Measurements from ENCODE around the gene LRP1B. TPM values are rescaled to one million over a fixed set of nuclear protein-coding genes. Genes with fewer than 3 reads are reported as not detected.

LRP1B gene
- total RNA-seq, 1 donor from 2014 or later = 0.27 TPM

DNA sequence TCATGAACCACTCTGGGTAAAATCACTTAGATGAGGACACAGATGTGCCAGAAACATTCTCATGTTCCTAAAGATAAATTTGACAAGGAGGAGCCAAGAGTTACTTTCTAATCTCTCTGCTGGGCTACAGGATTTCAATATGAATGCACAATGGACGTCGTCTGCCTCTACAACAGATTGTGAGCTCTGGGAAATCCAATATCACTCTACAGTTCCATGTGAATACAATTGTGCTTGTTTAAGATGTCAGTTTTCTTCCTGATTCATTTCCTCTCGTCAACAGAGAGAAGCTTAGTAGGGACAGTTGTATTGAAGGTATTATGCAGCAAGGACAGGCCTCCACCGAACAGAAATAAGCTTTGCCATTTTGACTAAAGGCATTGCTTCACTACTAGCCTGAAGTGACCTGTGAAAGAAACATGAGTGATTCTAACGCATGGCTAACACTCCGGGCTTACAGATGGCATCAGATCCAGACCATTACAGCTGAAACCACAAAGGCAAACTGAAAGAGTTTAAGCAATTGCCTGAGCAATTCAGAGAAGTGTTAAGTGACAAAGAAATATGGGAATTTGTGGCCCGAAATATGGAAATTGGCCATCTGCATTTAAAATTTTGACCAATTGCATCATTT is 1591.5 kb downstream of the LRP1B start:
- intact Hi-C loops (cut with DNase I) = no loop called here

DNA sequence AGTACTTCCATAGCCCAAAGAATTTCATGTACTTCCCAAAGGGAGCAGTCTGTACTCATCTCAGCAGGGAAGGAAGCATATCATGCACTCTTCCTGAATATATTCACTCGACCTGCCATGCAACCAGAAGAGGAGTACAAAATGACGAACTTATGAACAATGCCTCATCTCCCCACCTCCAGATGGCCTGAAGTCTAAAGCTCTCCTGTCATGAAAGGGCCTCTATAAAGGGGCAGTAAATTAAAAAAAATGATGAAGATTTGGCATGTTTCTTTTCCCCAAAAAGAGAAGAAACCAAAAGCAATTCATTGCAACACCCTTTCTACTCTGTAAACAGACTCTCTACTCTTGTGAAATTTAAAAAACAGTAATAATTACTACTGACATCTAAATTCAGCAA is 1601.1 kb downstream of the LRP1B start:
- intact Hi-C loops (cut with DNase I) = no loop called here
- no peak for DNase-seq (ENCODE audit: low spot score)

More for the DNA sequence above, 1591.5 kb downstream of the LRP1B start:
- DNase-seq (ENCODE audit: low spot score) = no peak

DNA sequence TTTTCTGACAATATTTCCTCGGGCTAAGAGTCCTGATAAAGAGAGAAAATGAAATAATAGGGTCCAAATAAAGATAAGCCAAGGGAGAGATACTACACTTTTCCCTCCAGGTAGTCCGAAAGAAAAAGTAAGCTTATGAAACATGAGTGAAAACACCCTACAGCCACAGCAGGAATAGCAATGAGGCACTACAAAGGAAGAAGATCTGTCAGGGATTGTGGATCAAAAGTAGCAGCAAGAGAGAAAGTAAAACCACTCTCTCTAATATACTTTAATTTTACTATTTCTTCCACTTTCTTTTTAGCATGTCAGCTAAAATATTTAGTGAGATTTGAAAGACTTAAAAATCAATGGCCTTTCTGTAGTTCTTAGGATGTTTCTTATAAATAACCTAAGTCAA is 1601.8 kb downstream of the LRP1B start:
- DNase-seq (ENCODE audit: low spot score) = no peak
- intact Hi-C loops (cut with DNase I) = no loop called here

GRCh38 chr2:140526575-140526974 is 1604.2 kb downstream of the LRP1B start:
- intact Hi-C loops (cut with DNase I) = no loop called here

GRCh38 chr2:140512106-140512505 is 1618.7 kb downstream of the LRP1B start:
- DNase-seq (ENCODE audit: low spot score) = no peak
- intact Hi-C loops (cut with DNase I) = no loop called here

More at GRCh38 chr2:140526575-140526974, 1604.2 kb downstream of the LRP1B start:
- no peak for DNase-seq (ENCODE audit: low spot score)

GRCh38 chr2:140509765-140510164 is 1621.1 kb downstream of the LRP1B start:
- intact Hi-C loops (cut with DNase I) = no loop called here

GRCh38 chr2:140508756-140509155 is 1622.1 kb downstream of the LRP1B start:
- no peak for DNase-seq (ENCODE audit: low spot score)
- intact Hi-C loops (cut with DNase I) = no loop called here

More at GRCh38 chr2:140509765-140510164, 1621.1 kb downstream of the LRP1B start:
- no peak for DNase-seq (ENCODE audit: low spot score)

DNA sequence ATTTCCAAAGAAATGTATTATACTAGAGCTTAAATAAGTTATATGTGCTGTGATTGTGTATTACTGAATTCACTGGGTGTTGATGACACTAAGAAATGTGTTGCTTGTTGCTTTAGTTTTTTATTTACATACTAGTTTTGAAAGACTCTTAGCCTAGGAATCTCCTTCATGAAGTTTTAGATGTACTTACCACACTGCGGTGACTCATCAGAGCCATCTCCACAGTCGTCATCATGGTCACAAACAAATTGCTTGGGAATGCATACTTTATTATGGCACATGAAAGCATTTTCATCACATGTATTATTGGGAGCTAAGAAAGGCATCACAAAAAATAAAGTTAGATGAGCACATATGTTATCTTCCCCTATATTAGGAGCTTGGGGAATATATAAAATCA is 1624.2 kb downstream of the LRP1B start:
- no peak for DNase-seq (ENCODE audit: low spot score)
- intact Hi-C loops (cut with DNase I) = no loop called here

DNA sequence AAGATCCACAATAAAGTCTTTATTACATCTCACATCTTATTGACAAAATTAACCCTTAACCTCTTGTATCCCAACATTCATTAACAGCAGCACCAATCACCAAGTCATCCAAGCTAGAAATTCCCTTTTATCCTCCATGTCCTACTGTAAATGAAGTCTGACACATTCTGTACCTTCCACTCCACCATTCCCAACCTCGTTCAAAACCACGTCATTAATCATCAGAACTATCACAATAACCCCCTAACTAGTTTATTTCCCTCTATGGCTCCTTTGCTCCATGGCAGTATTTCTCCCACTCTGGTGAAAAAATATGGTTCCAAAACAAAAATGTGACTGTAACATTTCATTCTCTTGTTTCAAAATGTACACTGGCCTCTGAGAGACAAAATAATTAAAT is 1626.2 kb downstream of the LRP1B start:
- intact Hi-C loops (cut with DNase I) = no loop called here
- DNase-seq (ENCODE audit: low spot score) = no peak

- no peak for DNase-seq (ENCODE audit: low spot score)
- intact Hi-C loops (cut with DNase I) = no loop called here
Measured at GRCh38 chr2:140502951-140503630, 1627.7 kb downstream of the LRP1B start.

DNA sequence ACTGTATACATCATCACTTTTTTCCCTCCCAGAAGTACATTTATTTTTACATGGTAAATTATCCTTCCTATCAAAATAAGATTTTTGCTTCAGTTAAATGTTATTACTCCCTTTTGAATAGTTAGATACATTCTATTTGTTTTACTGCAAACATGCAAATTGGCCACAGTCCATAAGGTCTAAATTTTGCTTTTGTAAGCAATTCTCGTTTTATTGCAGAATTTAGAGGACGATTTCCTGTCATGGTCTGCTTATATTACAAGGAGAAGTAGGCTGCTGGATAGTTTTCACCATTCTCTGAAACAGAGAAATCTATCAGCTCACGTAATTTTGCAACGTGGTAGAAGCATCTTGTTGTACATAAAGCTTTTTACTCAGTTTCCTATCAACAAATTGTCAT is 1632.5 kb downstream of the LRP1B start:
- intact Hi-C loops (cut with DNase I) = no loop called here
- DNase-seq (ENCODE audit: low spot score) = no peak

DNA sequence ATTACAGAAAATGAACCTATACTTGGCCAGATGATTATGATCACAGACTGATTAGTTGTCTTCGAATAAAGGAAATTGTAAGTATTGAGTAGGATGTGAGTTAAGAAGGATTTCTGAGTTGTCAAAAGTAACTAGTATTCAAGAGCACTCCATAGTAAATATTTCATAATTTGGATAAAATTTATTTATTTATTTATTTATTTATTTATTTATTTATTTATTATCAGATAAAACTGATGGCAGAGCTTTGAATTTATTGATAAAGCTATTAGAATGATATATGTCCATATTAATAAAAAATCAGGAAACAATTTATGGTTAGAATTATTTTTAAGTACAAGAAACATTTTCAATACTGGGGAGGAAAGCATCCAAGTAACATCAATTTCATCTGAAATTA is 1634.1 kb downstream of the LRP1B start:
- intact Hi-C loops (cut with DNase I) = no loop called here
- no peak for DNase-seq (ENCODE audit: low spot score)

- intact Hi-C loops (cut with DNase I) = no loop called here
- DNase-seq (ENCODE audit: low spot score) = no peak
Measured at GRCh38 chr2:140491876-140492275, 1638.9 kb downstream of the LRP1B start.

DNA sequence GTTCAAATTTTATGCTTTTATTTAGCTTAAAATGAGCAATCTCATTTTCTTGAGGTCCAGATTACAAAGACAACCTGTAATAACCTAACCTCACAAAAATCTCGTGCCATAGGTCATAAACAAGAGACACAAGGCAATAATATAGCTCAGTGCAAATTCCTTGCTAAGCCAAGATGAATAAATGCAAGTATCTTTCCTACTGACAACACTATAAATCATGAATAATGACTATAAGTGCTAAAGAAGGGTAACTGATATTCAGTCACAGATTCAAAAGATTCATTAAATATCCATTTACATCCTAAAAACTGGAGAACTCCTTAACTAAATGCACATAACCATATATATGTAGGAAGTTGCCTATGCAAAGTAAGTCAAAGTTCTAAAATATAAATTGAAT is 1641.6 kb downstream of the LRP1B start:
- no peak for DNase-seq (ENCODE audit: low spot score)
- intact Hi-C loops (cut with DNase I) = no loop called here

- intact Hi-C loops (cut with DNase I) = no loop called here
- DNase-seq (ENCODE audit: low spot score) = no peak
Measured at GRCh38 chr2:140481136-140481535, 1649.7 kb downstream of the LRP1B start.

DNA sequence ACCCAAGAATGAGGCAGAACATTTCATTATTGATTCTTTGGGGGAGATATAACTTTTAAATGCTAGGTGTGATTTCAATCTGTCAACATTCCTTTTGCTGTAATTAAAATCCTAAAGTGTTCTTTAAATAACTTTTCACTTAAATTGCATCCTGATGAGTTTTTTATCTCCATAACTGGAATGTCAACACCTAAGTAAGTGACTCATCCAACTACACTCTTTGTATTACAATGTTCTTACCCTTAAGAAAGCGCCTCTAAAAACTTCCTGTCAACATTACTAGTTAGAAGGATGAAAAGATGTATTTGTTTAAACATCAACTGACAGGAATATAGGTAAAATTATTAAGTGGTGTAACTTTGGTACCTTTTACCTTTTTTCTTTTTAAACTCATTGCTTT is 1657.0 kb downstream of the LRP1B start:
- DNase-seq (ENCODE audit: low spot score) = no peak
- intact Hi-C loops (cut with DNase I) = no loop called here

- DNase-seq (ENCODE audit: low spot score) = no peak
- intact Hi-C loops (cut with DNase I) = no loop called here
Measured at GRCh38 chr2:140472676-140473075, 1658.1 kb downstream of the LRP1B start.

DNA sequence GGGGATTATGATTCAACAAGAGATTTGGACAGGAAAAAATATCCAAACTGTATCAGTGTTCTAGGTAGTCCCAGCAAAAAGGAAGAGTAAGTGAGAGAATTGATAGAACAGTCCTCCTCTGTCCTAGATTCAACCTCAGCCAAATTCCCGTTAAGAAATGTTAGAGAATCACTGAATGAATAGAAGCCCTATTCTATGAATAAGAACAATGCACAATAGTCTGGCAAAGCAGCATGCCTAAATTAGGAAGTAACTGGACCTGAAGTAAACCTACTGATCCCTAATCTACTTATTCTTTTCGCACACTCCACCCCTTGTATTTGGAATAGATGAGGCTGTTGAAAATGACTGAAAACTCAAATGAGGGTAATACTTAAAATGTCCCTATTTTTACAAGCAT is 1665.5 kb downstream of the LRP1B start:
- intact Hi-C loops (cut with DNase I) = no loop called here
- DNase-seq (ENCODE audit: low spot score) = no peak

- intact Hi-C loops (cut with DNase I) = no loop called here
- no peak for DNase-seq (ENCODE audit: low spot score)
Measured at GRCh38 chr2:140462990-140463389, 1667.8 kb downstream of the LRP1B start.

DNA sequence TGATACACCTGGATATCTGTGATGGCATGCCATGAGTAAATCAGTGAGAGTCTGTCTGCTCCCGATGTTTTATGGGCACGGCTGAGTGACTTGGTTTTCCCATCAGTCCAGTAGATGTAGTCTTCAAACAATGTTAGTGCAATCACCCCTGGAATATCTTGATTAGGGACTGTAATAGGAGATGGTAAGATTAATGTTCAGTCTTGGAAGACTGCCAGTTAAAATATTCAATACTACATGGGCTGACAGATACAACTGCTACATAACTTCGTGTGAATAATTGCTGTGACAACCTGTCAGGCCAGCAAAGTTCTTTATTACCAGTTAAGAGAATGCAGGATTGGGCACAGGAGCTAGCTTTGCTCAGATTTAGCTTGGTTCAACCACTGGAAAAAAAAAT is 1673.3 kb downstream of the LRP1B start:
- intact Hi-C loops (cut with DNase I) = no loop called here

GRCh38 chr2:140455315-140455714 is 1675.5 kb downstream of the LRP1B start:
- DNase-seq (ENCODE audit: low spot score) = no peak
- intact Hi-C loops (cut with DNase I) = no loop called here

More for the DNA sequence above, 1673.3 kb downstream of the LRP1B start:
- no peak for DNase-seq (ENCODE audit: low spot score)

Data from cardiac septum (tissue), 1 donor.